NCI-H69 (cell line): ENCODE measurements around the gene SRGAP3.

ENCODE experiments used
- DNase-seq: peaks from one replicate; lab custom pipeline; 2025; lab: John Stamatoyannopoulos, UW

SRGAP3 gene

DNA sequence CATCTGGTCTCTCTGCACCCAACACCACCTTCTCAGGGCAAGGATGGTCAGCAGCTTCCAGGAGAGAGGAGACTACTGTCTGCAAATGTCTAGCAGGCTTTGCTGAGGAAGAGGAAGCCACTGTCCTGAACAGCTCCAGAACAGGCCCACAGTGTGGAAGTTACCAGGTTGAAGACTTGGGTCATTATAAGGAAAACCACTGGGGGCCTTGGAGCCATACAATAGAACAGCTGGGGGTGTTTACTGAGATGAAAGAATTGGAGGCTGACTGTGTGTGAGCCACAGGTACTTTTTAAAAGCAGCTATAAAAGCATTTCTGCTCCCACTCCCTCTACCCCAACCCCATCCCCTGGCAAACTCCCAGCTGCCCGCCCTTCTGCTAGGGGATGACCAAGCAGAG, 24.2 kb downstream of the SRGAP3 start:
- DNase-seq, result peak; percentile 64

- peak; percentile 50 for DNase-seq
These were observed 25.0 kb downstream of the SRGAP3 start for GRCh38 chr3:9224490-9224889.

- DNase-seq, result no peak
These were observed 25.8 kb downstream of the SRGAP3 start for GRCh38 chr3:9223672-9224071.

DNA sequence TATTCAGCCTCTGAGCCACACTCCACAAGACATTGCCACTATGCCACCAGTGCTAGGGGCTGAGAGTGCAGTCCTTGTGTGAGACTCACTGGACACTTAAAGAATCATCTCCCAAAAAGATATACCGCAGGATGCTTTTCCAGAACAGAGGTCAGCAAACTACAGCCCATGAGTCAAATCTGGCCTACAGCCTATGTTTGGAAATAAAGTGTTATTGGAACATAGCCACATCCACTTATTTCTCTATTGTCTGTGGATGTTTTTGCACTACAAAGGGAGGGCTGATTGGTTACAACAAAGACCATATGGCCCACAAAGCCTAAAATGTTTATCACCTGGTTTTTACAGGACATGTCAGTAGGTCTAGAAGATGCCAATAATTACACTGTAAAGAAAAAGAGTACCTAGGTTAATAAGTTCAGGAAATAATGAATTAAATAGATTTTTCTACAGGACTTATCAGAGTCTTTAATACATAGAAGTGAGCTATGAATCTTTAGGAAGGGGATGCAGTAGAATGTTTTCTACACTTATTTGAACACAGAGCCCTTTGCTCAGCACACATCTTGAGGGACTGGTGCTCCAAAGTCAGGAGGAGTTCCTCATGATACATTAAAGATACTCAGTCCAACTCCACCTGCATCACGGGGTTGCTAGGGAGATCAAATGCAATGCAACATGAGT, 26.3 kb downstream of the SRGAP3 start:
- peak; percentile 23 for DNase-seq

GRCh38 chr3:9222049-9222448, 27.4 kb downstream of the SRGAP3 start:
- DNase-seq, result peak; percentile 22

DNA sequence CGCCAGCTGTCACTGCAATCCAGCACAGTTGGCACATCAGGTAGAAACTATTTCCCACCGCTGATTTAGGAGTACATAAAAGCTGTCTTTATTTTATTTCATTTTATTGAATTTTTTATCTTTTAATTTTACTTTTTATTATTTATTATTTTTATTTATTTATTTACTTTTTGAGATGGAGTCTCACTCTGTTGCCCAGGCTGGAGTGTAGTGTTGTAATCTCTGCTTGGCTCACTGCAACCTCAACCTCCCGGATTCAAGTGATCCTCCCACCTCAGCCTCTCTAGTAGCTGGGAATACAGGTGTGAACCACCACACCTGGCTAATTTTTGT, 31.0 kb downstream of the SRGAP3 start:
- DNase-seq, result no peak

- DNase-seq, result no peak
These were observed 31.5 kb downstream of the SRGAP3 start for GRCh38 chr3:9217784-9218513.

GRCh38 chr3:9216736-9217135, 32.7 kb downstream of the SRGAP3 start:
- DNase-seq, result no peak

DNA sequence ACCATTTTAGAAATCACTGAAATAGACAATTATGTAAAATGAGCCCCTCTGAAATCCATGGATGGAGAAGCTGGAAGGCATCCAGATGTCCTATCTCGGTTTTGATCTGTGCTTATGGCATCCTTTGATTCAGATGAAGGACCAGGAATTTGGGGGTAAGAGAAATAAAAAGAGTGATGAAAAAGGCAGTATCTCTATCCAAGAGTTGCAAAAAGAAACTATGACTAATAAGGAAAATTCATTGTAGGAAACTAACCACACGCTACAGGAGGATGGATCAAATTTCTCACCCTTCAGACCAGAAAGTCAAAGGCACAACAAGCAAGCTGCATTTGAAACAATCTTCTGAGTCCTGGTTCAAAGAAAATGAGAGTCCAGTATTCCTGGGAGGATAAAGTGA, 34.8 kb downstream of the SRGAP3 start:
- peak; percentile 8 for DNase-seq

DNA sequence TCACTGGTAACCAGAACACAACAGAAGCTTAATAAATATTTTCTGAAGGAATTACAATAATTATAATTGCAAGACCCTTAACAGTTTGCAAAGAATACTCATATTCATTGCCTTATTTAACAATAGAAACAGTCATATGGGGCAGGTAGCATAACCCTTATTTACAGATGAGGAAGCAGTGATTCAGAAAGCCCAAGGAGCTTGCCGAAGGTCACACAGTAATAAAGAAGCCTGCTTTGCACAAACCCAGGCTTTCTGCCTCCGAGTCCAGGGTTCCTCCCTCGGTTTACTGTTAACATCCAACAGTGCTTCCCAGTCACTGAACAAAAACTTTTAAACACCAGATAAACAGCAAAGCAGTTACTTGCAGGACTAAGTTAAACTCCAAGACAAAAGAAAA, 35.3 kb downstream of the SRGAP3 start:
- DNase-seq, result no peak

- DNase-seq, result peak; percentile 82
These were observed 36.3 kb downstream of the SRGAP3 start for GRCh38 chr3:9213019-9213634.

GRCh38 chr3:9211155-9211950, 38.1 kb downstream of the SRGAP3 start:
- no peak for DNase-seq

DNA sequence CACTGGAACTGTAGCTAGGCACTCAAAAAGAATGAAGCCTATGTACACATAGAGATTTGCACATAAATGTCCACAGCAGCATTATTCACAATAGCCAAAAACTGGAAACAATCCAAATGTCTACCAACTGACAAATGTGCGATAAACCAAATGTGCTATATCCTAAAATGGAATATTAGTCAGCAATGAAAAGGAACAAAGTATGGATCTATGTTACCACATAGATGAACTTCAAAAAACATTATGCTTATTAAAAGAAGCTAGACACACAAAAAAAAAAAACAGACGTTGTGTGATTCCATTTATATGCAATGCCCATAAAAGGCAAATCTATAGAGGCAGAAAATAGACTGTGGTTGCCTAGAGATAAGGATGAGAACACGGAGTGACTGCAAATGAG, 39.7 kb downstream of the SRGAP3 start:
- DNase-seq, result no peak

- DNase-seq, result peak; percentile 9
These were observed 40.8 kb downstream of the SRGAP3 start for GRCh38 chr3:9208605-9209152.

- no peak for DNase-seq
These were observed 42.2 kb downstream of the SRGAP3 start for GRCh38 chr3:9207116-9207763.

GRCh38 chr3:9206287-9206686, 43.2 kb downstream of the SRGAP3 start:
- DNase-seq, result no peak

- DNase-seq, result no peak
These were observed 43.9 kb downstream of the SRGAP3 start for GRCh38 chr3:9205345-9206143.

- peak; percentile 88 for DNase-seq
These were observed 45.0 kb downstream of the SRGAP3 start for GRCh38 chr3:9204253-9204992.

- no peak for DNase-seq
These were observed 46.1 kb downstream of the SRGAP3 start for GRCh38 chr3:9203317-9203716.

DNA sequence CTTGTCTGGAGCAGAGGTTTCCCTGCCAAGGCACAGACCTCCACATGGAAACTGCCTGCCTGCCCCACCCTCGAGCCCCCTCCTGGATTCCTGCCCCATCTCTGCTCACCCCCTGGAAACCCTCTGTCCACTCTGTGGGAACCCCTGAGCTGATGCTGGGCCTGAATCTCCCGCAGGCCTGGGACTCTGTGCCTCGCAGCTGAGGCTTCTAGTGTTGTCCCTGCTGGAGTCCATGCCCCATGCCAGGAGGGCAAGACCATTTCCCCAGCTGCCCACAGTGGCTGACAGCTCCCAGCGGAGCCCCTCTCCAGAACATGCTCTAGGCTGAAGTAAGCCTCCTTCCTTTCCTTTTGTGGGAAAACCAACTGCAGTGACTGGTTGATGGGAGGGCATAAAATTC, 46.9 kb downstream of the SRGAP3 start:
- DNase-seq, result no peak
